ENCODE measurements around the gene LRRTM4. TPM values are rescaled to one million over a fixed set of nuclear protein-coding genes. Genes with fewer than 3 reads are reported as not detected.

LRRTM4 gene
- total and polyA plus RNA-seq, 2 experiments from 2014 or later = 4.5 to 15.4 TPM

GRCh38 chr2:77508511-77508910, 13.7 kb downstream of the LRRTM4 start:
- no peaks in the 10 kb centered on the region for H3K9me2 ChIP-seq (ENCODE audit: insufficient read depth)
- no peaks in the 10 kb centered on the region for H4K20me1 ChIP-seq (replicated peaks; ENCODE audit: insufficient read depth)
- H3K27ac ChIP-seq (ENCODE audit: low read depth) = peak overlapping the region; percentile 18; the same call in 1 of the 2 replicates
- Mint-ChIP-seq H3K4me1 (peaks cover 30% of the 10 kb centered on the region), H3K4me3 (no peak overlapping the region), H3K27me3 (ENCODE audit: insufficient read depth, low read depth, poor library complexity) (no peaks in the 10 kb centered on the region), H3K36me3 (ENCODE audit: low read depth) (no peaks in the 10 kb centered on the region), H3K27ac (no peak overlapping the region), H3K9me3 (no peaks in the 10 kb centered on the region)
- TF ChIP-seq ZNF114 (CRISPR knock-in tag; IDR thresholded peaks at IDR 0.05) (no peak), REST (IDR thresholded peaks at IDR 0.05; ENCODE audit: unreplicated experiment) (no peak), ETS1 (IDR thresholded peaks at IDR 0.05) (no peak), CTCF (conservative IDR thresholded peaks at IDR 0.05; ENCODE audit: low read depth in 2 of 2) (no peak)
- no peak overlapping the region for H2AFZ ChIP-seq
- no peaks in the 10 kb centered on the region for H3K79me2 ChIP-seq (replicated peaks; ENCODE audit: insufficient read depth)
- H3F3A ChIP-seq (replicated peaks; ENCODE audit: low read depth) = no peaks in the 10 kb centered on the region
- H3K4me3 ChIP-seq = no peak overlapping the region
- ATAC-seq (no peak), DNase-seq (ENCODE audit: low spot score) (no peak)
- H3K36me3 ChIP-seq (ENCODE audit: insufficient read depth) = no peaks in the 10 kb centered on the region
- peaks cover 5% of the 10 kb centered on the region; the same call in 1 of the 2 replicates for H3K4me1 ChIP-seq (ENCODE audit: insufficient read depth)
- no peak overlapping the region for H3K4me2 ChIP-seq
- no peaks in the 10 kb centered on the region for H3K27me3 ChIP-seq (ENCODE audit: insufficient read depth)

GRCh38 chr2:77507657-77508056, 14.5 kb downstream of the LRRTM4 start:
- no peaks in the 10 kb centered on the region for H3K36me3 Mint-ChIP-seq (ENCODE audit: low read depth)
- Histone ChIP-seq H3K4me1 (ENCODE audit: insufficient read depth) (peaks cover 9% of the 10 kb centered on the region), H3K27me3 (ENCODE audit: insufficient read depth) (no peaks in the 10 kb centered on the region), H3K27ac (ENCODE audit: low read depth) (peak overlapping the region; percentile 18; the same call in 1 of the 2 replicates), H3K4me2 (no peak overlapping the region), H2AFZ (no peak overlapping the region), H3K79me2 (replicated peaks; ENCODE audit: insufficient read depth) (no peaks in the 10 kb centered on the region), H3F3A (replicated peaks; ENCODE audit: low read depth) (no peaks in the 10 kb centered on the region), H3K9me2 (ENCODE audit: insufficient read depth) (no peaks in the 10 kb centered on the region), H4K20me1 (replicated peaks; ENCODE audit: insufficient read depth) (no peaks in the 10 kb centered on the region), H3K4me3 (no peak overlapping the region), H3K36me3 (ENCODE audit: insufficient read depth) (no peaks in the 10 kb centered on the region)
- H3K27me3 Mint-ChIP-seq (ENCODE audit: insufficient read depth, low read depth, poor library complexity) = no peaks in the 10 kb centered on the region
- peaks cover 25% of the 10 kb centered on the region for H3K4me1 Mint-ChIP-seq
- DNase-seq (ENCODE audit: low spot score) (peak; percentile 52), ATAC-seq (peak; percentile 41; the same call in 1 of the 3 replicates)
- no peak overlapping the region for H3K27ac Mint-ChIP-seq
- H3K9me3 Mint-ChIP-seq = no peaks in the 10 kb centered on the region
- no peak overlapping the region for H3K4me3 Mint-ChIP-seq
- TF ChIP-seq ZNF331 (CRISPR knock-in tag; IDR thresholded peaks at IDR 0.05; ENCODE audit: low read depth) (no peak), JUNB (IDR thresholded peaks at IDR 0.05; ENCODE audit: unreplicated experiment) (no peak), POLR2AphosphoS5 (IDR thresholded peaks at IDR 0.05; ENCODE audit: low read depth) (no peak), ZNF114 (CRISPR knock-in tag; IDR thresholded peaks at IDR 0.05) (no peak), ZNF462 (CRISPR knock-in tag; IDR thresholded peaks at IDR 0.05) (no peak), NANOG (IDR thresholded peaks at IDR 0.05; ENCODE audit: borderline replicate concordance) (no peak)
